HG02884 (cell line): ENCODE measurements around the gene MYH9.
A peak's percentile ranks its signal among the peaks of the same experiment; 100 is the strongest.

Source experiments
- ATAC-seq: cut with Tn5 transposase; IDR thresholded peaks from one replicate; pipeline ENCODE4 v1.9.1; 2021; ENCODE audit warnings: mild to moderate bottlenecking, moderate library complexity; ENCODE audit not compliant: unreplicated experiment

Gene MYH9

DNA sequence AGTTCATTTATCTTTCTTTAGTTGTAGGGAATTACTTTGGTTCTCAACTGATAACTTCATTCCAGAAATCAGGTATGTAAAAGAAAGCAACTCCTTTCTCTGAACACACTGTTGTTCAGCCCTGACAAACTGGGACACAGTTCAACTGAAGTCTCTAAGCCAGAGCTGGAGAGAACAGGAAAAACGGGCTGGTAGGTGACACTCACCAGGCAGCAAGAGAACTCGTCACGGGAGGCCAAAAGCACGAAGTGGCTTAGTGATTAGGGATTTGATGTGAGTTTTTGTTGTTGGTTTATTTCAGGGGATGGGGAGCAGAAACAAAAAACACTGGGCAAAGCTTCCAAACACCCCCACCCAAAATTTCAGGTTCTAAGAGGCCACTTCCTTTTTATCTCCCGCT, 54.1 kb downstream of the MYH9 start:
- no peak for ATAC-seq

DNA sequence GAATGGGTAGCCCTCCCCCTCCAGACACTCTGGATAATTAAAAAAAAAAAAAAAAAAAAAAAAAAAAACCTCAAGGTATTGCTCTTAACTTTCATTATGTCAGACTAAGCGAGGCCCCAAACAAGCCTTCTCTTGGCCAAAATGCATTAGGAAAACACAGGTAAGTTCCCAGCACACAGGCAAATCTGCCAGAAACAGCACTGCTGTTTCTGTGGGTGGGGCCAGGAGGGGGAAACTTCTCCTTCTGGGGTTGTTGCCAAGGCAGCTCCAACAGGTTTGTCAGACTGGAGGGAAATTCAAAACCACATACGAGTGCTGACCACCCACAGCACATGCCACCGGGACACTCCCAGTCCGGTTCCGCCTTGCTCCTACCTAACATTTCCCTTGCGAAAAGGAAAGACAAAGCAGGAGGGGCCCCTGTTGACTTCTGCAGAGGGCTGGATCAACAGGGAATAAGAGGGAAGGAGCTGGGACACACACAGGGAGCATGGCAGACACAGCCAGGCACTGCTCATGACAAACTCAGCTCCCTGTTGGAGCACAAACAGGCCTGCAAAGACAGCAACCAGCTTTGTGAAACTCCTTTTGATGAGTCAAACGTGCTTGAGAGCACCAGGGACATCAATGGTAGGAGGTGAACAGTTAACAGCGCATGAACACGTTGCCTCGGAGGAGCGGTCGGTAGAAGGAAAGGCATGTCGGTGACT, 55.0 kb downstream of the MYH9 start:
- ATAC-seq: no peak

DNA sequence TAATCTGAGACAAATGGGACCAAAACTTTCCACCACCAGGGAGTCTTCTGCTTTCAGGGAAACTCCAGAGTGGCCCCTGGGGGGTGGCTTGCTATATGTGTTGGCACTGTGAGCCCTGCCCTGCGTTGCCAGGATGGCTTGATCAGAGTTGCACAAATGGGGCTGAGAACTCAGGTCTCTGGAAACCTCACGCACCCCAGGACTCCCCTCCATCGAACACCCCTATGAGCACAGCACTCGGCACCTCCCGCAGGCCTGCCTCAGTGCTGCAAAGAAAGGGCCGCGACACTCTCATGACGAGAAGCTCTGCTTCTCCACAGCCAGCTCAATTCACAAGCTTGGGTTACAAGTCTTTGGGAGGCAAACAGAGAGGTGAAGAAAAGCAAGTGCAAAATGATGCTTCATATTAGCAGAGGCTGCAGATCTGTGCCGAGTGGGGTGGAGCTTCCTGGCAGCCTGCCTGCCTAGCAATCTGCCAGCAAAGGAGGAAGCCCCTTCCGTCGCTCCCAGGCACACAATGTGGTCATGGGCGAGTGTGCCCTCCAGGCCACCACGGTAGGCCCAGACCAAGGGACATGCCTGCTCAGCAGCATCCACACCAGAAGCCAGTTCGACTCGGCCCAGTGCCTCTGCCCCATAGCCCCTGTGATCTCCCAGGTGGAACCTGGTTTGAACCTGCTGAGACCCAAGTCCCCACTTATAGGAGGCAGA, 55.7 kb downstream of the MYH9 start:
- no peak for ATAC-seq

DNA sequence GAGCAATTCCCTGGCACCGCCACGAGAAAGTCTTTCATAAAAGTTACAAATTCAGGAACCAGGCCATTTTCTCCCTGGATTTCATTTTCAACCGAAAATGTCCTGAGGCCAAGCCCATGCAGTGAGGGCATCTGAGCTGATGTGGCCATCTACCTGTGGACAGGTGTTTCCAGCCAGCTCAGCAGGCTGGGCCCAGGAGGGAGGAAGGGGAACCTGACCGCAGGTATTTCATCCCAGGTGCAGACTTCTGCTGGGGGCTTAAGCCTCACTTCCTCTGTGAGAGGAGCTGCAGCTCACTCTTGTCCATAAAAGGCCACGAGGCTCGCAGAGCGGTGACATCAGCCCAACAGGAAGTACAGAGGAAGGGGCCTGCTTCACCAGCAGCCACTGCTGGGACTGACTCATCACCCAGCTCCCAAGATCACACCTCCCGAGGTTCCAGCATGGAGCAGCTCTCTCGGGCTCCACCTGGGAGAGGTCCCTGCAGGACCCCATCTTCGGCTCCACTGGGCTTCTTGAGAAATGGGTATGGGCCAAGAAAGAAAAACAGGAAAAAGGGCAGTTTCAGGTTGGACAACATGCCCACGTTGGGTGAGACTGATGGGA, 56.4 kb downstream of the MYH9 start:
- peak; percentile 57 for ATAC-seq

DNA sequence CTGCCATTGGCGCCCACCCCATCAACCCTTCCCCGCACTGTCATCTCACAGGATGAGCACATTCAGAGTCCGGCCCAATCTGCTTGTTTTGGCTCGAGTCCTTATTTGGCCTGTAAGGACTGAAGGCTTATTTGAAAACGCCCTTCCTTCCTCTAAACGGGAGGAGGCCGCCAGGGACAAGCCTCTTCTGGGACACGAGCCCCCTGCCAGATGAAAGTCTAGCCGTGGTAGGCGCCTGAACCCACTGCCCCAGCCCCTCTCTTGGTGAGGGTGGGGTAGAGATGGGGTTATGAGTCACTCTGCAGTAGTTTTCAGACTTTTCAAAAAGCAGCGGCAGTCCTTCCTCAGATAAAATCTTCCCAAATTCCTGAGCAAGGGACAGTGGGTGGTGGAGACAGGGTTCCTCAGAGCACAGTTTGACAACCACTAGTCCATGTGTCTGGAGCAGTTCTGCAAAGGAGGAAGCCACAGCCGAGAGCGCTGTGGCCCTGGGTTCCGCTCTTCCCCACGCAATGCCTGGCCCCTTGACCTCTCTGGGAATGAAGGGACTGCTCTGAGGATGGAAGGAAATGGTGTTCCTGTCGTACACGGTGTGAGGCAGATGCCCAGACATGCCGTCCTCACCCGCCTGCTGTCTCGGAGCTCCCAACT, 57.0 kb downstream of the MYH9 start:
- no peak for ATAC-seq

DNA sequence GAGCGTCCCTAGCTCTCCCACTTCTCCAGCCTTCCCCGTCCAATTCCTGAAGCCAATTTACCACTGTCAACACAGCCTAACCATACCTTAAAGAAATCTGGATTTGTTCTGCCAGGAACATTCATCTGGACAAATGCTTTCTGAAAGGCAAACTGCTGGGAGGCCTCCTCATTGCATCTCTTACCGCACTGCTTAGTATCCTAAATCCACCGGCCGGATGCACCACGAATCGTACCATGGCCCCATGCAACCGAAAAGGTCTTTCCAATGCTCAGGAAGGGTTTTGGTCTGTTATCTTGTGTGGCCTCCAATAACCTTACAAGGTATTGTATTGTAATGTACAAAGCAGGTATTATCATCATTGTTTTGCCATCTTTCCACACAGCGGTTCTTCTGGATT, 57.6 kb downstream of the MYH9 start:
- no peak for ATAC-seq

DNA sequence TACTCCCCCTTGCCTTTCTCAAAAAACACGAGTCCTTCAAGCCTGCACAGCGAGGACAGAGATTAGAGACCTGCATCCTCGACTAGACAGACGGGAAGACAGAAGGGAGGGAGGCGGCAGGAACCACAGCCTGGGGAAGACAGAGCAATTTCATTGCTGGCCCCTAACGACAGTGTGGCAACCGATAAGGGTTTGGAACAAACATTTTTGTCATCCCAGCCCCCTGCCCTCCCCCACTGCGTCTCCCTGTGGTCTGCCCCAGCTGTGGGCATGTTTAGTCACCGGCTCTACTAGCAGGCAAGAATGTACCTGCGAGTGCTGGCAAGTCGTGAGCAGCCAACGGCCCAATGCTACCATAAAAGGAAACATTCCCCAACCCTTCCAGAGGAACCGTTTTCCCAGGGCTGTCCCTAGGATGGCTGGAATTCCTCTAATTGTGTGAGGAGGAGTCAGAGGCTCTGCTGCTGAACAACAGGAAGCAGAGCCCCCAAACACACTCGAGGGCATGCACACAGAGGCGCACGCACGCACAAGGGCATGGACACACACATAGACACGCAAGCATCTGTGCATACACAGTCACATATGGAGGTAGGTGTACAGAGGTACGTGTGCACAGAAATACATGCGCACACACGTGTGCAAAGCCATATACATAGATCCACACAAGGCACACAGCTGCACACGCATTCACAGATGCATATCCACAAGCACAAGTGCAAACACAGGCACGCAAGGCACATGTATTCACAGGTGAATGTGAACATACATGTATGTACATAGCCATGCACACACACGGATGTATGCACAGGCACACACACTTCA, 58.3 kb downstream of the MYH9 start:
- no peak for ATAC-seq

DNA sequence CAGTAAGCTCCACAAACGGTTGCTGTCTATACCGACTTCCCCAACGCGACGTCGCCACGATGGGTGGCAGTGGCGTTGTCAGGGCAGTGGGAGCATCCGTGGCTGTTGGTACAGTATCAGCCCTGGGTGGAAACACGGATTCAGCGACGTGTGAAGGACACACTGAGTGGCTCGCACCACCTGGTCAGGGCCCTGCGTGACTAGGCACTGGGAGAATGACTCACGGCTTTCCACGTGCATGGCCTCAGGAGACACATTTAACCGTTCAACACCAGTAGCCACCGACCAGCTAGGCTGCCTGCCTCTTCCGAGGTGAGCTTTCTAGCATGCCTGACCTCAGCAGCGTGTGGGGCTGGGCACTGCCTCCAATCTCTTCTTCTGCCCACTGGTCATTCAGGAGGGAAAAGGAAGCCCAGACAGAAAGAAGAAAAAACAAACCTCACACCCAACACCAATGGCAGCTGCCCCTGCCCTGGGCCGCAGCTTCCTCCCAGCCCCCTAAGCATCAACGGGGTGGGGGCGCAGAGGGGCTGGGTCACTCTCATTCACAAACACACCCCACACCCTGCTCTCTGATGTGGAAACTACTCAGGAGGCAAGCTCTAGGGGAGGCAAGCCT, 59.0 kb downstream of the MYH9 start:
- no peak for ATAC-seq

DNA sequence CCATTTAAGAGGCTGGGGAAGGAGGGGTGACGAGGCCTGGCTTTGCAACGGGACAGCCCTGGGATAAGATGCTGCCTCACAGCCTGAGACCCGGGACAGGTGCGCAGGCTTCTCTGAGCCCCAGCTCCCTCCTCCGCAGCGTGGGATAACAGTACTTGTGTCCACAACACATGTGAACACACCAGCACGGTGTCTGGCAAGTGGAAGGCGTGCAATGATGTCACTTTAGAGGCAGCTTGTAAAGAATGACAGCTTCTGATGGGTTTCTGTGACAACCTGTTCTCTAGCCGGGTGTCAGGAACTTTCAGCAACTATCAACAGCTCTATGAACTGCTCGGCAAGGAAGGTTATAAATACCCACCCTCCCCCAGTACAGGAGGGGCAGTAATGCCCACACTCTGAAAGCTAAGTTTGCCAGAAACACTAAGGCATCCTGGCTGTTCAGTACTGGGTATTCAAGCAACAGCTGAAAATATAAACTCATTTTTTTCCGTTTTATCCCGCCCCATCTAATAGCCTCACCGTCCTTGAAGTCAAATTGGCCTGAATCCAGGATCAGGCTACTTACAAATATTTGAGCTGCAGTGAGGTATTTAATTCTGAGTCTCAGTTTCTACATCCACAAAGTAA, 59.7 kb downstream of the MYH9 start:
- no peak for ATAC-seq

DNA sequence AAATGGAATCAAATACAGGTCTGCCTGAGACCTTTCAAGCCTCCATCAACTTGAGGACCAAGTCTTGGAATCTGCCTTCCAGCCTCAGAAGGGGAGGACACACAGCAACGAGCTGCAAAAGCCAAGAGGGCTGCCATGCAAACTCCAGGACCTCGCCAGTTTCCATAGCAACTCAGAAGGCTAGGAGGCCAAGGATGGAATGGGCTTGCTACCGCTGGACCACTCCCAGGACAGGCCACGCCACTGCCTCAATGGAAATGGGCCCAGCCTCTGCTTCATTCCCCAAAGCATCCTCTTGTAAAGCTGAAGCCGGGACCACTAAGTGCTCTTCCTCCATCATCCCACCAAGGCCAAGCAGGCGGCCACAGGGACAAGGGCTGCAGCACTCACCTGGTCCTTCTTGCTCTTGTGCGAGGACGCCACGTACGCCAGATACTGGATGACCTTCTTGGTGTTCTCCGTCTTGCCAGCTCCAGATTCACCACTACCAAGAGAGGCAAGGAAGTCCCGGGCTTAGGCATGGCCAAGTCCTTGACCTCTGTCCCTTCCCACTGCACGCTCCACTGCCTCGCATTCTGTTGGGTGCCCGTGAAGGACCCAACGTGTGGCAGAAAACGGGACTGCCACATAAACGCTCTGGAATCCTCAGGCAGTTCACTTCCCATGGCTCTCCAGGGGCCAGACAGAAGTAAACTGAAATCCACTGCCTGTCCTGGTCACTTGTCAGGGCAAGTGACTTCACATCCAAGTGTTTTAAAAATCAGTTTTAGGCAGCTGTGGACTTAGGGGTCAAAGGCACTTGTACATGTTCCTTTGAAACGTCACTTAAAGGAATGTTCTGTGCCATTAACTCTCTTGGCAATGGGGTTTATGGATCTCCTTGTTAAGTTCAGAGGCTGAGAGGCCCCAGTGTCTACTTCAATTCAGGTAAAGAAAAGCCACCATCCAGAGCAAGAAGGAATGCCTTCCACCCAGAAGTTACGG, 61.3 kb downstream of the MYH9 start:
- ATAC-seq: no peak

DNA sequence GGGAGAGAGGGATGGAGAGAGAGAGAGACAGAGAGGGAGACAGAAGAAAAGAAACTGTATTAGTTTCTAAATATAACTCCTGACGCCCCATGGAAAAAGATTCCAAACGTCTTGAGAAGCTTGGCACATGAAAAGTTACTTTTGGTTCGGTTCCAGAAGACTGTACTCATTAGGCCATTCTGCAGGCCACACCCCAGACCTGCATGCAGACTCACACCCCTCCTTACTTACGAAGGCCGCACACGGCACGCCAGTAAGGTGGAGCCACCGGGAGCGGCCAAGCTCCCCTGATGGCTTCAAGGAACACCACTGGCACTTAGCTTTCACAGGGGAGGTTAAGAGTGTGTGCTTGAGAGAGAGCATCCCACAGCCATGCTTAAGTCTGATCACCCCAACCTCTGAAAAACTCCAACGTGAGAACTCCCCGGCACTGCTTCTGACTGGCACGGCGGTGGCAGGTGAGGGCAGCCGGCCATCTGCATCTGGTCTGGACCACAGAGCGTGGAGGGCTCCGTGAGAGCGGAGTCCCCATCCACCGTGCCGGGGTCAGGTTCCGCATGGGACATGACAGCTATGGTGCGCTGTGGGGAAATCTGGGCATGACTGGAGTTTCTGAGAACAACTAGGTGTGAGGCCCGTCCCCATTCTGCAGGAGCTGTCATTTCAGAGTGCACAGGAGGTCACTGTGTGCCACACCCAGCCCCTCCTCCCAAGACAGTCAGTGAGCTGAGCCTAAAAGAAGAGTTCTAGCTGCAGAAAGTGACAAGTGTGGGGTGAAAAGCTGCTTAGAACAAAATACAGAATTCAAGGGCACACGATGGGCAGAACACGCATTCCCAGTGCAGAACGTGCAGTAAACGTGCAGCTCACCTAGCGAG, 62.4 kb downstream of the MYH9 start:
- no peak for ATAC-seq

DNA sequence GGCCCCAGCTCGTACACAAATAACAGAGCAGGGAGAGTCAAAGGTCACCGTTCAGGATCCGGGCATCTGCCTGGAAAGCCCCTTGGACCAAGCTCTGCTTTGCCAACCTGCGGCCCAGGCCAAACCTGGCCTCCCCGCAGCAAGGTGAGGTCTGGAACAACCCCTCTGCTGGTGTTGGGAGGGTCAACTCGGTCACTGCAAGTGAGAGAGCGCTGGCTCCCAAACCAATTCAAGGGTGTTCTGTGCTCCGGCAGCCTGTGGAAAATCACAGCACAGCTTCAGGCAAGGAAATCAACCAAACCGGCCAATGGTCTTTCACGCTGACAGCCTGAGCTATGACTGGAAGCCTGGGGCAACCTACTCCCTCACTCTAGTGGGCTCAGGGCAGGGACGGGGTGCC, 63.4 kb downstream of the MYH9 start:
- no peak for ATAC-seq

DNA sequence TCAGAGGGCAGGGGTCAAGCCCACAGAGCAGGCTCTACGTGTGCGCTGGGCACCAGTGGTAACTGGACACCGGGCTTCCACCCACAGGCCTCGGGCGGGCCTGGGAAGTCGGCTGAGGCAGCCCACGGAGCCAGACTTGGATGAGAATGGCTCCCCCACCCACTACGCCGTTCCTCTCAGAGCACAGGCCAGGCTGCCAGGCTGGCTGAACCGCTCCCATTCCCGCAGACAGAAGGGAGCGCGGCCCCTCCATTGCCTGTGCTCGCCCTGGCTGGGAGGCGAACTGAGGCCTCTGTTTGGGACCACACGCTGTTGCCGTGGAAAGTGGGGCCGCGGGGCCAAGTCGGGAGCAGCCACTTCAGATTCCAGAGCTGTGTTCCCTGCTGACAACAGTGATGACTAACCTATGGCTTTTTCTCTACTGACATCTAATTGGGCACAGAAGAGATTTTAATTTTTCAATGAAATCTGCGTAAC, 63.9 kb downstream of the MYH9 start:
- no peak for ATAC-seq

DNA sequence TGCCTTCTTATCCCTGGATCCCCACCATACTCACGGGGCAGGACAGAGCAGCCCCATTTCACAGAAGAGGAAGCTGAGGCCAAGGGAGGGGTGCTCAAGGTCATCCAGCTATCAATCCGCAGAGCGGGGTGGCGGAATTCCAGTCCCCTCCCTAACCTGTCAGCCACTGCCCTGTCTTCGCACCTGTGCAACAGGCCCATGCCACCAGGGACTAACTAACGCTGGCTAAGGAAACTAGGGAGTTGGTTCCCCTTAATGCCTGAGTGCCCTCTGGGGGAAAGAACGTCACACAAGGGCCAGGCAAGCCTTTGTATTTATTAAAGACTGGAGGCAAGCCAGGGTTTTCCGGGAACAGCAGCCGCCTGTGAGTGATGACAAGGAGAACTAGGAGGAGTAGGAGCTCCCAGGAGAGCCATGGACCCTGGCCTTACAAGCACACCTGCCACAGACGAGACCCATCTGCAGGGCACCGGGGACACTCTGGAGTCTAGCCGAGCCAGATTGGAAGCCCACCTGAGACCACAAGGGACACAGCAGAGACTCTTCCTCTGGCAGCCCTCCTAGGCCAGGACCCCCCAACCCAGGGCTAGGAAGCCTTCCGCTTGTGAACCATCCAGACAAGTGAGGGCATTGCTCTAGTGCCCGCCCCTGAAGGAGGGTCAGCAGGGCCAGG, 64.4 kb downstream of the MYH9 start:
- no peak for ATAC-seq

DNA sequence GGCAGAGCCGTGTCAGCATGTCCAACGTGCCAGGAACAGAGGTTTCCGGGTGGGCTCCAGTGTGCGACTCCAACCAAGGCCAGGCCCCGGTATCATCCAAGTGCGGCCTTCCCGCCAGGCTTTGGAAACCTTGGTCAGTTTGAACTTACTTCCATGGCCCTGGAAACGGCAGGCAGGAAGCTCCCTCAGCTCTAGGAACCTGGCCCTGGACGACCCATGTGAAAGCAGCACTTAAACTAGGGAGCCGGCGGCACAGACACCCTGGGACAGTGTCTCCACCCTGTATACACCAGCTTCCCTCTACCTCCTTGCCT, 65.2 kb downstream of the MYH9 start:
- no peak for ATAC-seq

DNA sequence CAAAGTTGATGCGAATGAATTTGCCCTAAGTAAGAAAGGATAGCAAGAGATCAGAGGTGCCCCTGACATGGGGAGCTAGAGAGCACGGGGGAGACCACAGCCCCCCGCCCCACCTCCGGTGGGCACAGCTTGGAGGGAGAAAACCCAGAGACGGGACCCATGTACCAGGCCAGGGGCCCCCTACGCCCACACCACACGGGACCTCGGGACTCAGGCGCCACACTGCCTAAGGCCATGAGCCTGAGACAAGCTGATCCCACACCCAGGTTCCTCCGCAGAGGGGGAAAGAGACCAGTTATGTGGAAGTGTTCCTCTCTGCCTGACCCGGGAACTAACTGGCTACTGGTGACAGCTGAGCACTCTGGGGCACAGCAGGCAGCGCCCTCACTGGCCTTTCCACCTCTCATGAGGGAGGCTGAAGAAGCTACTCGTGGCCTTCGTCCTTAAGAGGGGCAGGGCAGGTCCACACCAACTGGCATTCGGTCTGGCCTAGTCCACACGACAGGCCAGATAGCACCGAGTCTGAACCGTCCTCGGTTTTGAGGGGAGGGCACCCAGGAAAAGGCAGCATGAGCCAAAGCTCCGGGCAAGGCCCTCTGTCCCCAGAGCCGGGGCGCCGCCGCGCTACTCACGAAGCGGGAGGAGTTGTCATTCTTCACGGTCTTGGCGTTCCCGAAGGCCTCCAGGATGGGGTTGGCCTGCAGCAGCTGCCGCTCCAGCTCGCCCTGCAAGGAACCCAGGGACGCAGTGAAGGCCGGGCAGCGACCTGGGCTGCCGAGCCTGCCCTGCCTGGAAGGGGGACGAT, 65.8 kb downstream of the MYH9 start:
- ATAC-seq: no peak

DNA sequence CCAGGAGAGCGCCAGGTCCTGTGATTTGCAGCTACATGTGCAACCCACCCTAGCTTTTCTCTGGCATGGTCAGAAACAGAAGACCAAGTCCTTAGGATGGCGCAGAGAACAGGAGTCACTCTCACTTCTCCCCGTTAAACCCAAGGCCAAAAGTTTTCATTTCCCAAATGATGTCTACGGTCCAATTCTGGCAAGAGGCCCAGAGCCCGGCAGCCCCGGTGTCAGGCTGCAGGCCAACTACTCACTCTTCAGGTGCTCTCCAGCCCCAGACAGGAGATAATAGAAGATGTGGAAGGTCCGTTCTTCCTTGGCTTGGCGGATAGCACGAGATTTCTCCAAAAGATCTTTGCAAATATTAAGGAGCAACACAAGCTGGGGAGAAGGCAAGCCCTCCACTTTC, 67.2 kb downstream of the MYH9 start:
- ATAC-seq: no peak
